Measurements from ENCODE around the gene RIT2.

GRCh38 chr18:43040281-43040680 is 75.2 kb downstream of the RIT2 start:
- TF ChIP-seq RFX5 (IDR thresholded peaks at IDR 0.05), result no peak
- TF ChIP-seq MAFK (IDR thresholded peaks at IDR 0.05; ENCODE audit: partially characterized antibody), result no peak
- TF ChIP-seq, protein P1, sequence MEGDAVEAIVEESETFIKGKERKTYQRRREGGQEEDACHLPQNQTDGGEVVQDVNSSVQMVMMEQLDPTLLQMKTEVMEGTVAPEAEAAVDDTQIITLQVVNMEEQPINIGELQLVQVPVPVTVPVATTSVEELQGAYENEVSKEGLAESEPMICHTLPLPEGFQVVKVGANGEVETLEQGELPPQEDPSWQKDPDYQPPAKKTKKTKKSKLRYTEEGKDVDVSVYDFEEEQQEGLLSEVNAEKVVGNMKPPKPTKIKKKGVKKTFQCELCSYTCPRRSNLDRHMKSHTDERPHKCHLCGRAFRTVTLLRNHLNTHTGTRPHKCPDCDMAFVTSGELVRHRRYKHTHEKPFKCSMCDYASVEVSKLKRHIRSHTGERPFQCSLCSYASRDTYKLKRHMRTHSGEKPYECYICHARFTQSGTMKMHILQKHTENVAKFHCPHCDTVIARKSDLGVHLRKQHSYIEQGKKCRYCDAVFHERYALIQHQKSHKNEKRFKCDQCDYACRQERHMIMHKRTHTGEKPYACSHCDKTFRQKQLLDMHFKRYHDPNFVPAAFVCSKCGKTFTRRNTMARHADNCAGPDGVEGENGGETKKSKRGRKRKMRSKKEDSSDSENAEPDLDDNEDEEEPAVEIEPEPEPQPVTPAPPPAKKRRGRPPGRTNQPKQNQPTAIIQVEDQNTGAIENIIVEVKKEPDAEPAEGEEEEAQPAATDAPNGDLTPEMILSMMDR (IDR thresholded peaks at IDR 0.05), result no peak
- no peak for TF ChIP-seq KDM5A (IDR thresholded peaks at IDR 0.05)
- no peak for TF ChIP-seq JUN (IDR thresholded peaks at IDR 0.05)
